ENCODE results near the gene GRIA3.
"Not testable (repeated sequence)": the region's sequence is repeated elsewhere in the genome, so short reads cannot be mapped to it uniquely, and the experiment has no call there.

Gene GRIA3

GRCh38 chrX:123422875-123423274, 238.8 kb downstream of the GRIA3 start:
- no peak overlapping the region for H3K4me3 ChIP-seq (replicated peaks; ENCODE audit: low read depth, low read length)
- DNase-seq (ENCODE audit: extremely low read depth, low read depth), result no peak
- peak; percentile 60 for TF ChIP-seq CTCF (IDR thresholded peaks at IDR 0.05; ENCODE audit: low read depth, low read length, missing control alignments)

- no peak for TF ChIP-seq CTCF (IDR thresholded peaks at IDR 0.05; ENCODE audit: low read depth, low read length, missing control alignments)
- no peak for DNase-seq (ENCODE audit: extremely low read depth, low read depth)
Measured at GRCh38 chrX:123424546-123424945, 240.5 kb downstream of the GRIA3 start.

GRCh38 chrX:123425471-123425870, 241.4 kb downstream of the GRIA3 start:
- no peak overlapping the region for H3K4me3 ChIP-seq (replicated peaks; ENCODE audit: low read depth, low read length)

More at GRCh38 chrX:123424546-123424945, 240.5 kb downstream of the GRIA3 start:
- no peak overlapping the region for H3K4me3 ChIP-seq (replicated peaks; ENCODE audit: low read depth, low read length)

GRCh38 chrX:123425904-123426303, 241.8 kb downstream of the GRIA3 start:
- TF ChIP-seq CTCF (IDR thresholded peaks at IDR 0.05; ENCODE audit: low read depth, low read length, missing control alignments), result no peak
- no peak for DNase-seq (ENCODE audit: extremely low read depth, low read depth)
- no peak overlapping the region for H3K4me3 ChIP-seq (replicated peaks; ENCODE audit: low read depth, low read length)

More at GRCh38 chrX:123425471-123425870, 241.4 kb downstream of the GRIA3 start:
- no peak for DNase-seq (ENCODE audit: extremely low read depth, low read depth)
- TF ChIP-seq CTCF (IDR thresholded peaks at IDR 0.05; ENCODE audit: low read depth, low read length, missing control alignments), result no peak

- TF ChIP-seq CTCF (IDR thresholded peaks at IDR 0.05; ENCODE audit: low read depth, low read length, missing control alignments), result no peak
- DNase-seq (ENCODE audit: extremely low read depth, low read depth), result no peak
- H3K4me3 ChIP-seq (replicated peaks; ENCODE audit: low read depth, low read length), result no peak overlapping the region
Measured at GRCh38 chrX:123432361-123433150, 248.5 kb downstream of the GRIA3 start.

- no peak for DNase-seq (ENCODE audit: extremely low read depth, low read depth)
- H3K4me3 ChIP-seq (replicated peaks; ENCODE audit: low read depth, low read length), result no peak overlapping the region
- no peak for TF ChIP-seq CTCF (IDR thresholded peaks at IDR 0.05; ENCODE audit: low read depth, low read length, missing control alignments)
Measured at GRCh38 chrX:123436512-123437136, 252.5 kb downstream of the GRIA3 start.

GRCh38 chrX:123439926-123440325, 255.8 kb downstream of the GRIA3 start:
- DNase-seq (ENCODE audit: extremely low read depth, low read depth); H3K4me3 ChIP-seq (replicated peaks; ENCODE audit: low read depth, low read length): not testable (repeated sequence)

All from HFF-Myc (cell line).